Neural progenitor cell (in vitro differentiated cells): Measurements from ENCODE around the gene DNMT3A.

Experiments
- EZH2 ChIP-seq: fragments of 200-600 bp; sonication (generic); IDR thresholded peaks from 2 replicates; pipeline ENCODE4 v1.6.1; 2017; ENCODE audit warnings: antibody characterized with exemption, mild to moderate bottlenecking, moderate library complexity
- EZH2phosphoT487 ChIP-seq: fragments of 200-600 bp; sonication (generic); IDR thresholded peaks from 2 replicates; pipeline ENCODE4 v1.6.1; 2017; ENCODE audit warnings: antibody characterized with exemption
- TF ChIP-seq, protein P1 (sequence below): fragments of 200-600 bp; sonication (generic); IDR thresholded peaks from 2 replicates; pipeline ENCODE4 v1.5.1; 2017; ENCODE audit warnings: antibody characterized with exemption, mild to moderate bottlenecking

DNA sequence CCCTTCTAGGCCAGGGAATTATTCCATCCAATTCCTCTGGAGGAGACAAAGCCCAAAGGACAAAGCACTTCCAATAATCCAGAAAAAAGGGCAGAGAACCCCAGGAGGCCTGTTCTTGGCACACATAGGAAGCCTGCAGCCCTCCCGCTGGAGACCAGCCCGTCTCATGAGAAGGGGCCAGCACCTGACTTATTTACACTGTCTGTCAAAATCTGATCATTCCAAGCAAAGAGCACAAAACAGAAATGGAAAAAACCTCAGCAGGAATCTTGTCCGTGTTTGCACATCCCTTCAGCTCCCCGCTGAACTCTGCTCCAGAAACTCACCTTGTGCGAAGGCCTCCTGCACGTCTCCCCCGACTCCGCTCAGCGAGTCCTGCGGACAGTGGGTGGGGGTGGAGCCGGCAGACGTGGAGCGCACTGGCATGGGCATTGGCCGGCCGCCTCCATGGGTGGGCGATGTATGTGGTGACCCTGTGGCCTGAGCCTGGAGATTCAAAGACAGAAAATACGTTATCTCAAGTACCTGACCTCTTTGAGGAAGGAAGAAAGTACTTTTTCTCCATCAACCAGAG lies 46.2 kb upstream of the DNMT3A start:
- TF ChIP-seq, protein P1, sequence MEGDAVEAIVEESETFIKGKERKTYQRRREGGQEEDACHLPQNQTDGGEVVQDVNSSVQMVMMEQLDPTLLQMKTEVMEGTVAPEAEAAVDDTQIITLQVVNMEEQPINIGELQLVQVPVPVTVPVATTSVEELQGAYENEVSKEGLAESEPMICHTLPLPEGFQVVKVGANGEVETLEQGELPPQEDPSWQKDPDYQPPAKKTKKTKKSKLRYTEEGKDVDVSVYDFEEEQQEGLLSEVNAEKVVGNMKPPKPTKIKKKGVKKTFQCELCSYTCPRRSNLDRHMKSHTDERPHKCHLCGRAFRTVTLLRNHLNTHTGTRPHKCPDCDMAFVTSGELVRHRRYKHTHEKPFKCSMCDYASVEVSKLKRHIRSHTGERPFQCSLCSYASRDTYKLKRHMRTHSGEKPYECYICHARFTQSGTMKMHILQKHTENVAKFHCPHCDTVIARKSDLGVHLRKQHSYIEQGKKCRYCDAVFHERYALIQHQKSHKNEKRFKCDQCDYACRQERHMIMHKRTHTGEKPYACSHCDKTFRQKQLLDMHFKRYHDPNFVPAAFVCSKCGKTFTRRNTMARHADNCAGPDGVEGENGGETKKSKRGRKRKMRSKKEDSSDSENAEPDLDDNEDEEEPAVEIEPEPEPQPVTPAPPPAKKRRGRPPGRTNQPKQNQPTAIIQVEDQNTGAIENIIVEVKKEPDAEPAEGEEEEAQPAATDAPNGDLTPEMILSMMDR, result no peak
- TF ChIP-seq EZH2, result no peak
- no peak for TF ChIP-seq EZH2phosphoT487
